T-cell (primary cell): Measurements from ENCODE around the gene NDST3. TPM values are rescaled to one million over a fixed set of nuclear protein-coding genes. Genes with fewer than 3 reads are reported as not detected.

Experiments used
- ATAC-seq, 4 experiments: fragments of 200-7000 bp in 3 of 4; fragments of 150-1000 bp in 1 of 4; cut with Tn5 transposase; replicated peaks in 1 of 4; 1 replicate in 3 of 4; 2 replicates in 1 of 4; pipeline ENCODE4 v1.10.0; 2021; ENCODE audit warnings: moderate library complexity in 3 of 4, mild to moderate bottlenecking in 2 of 4, moderate number of reproducible peaks in 1 of 4
- CTCF ChIA-PET, 2 donors: fragments of 300-600 bp; sonication (Branson Sonifier 250); formaldehyde crosslinking; loops; one replicate each; lab custom pipeline; 2022; ENCODE audit warnings: antibody characterized with exemption in 2 of 2; lab: Charles Lee
- POLR2A ChIA-PET, 2 donors: fragments of 300-600 bp; sonication (Branson Sonifier 250); formaldehyde crosslinking; loops; one replicate each; lab custom pipeline; 2022; ENCODE audit warnings: antibody characterized with exemption in 2 of 2; lab: Charles Lee
- DNase-seq, 35 experiments: peaks; one replicate each; pipeline versions ENCODE4 v3.0.0 to v3.0.0-alpha.2; 2013 to 2023
- H3K27ac ChIP-seq: one replicate; pipeline ENCODE4 v1.5.1; 2013; ENCODE audit warnings: low read length
- H3K27me3 ChIP-seq, 2 experiments: replicated peaks in 1 of 2; 1 replicate in 1 of 2; 2 replicates in 1 of 2; pipeline versions ENCODE4 v1.6.1 to v1.7.0; 2013; ENCODE audit warnings: low read length in 1 of 2, mixed read lengths in 1 of 2; ENCODE audit not compliant: control insufficient read depth in 2 of 2, insufficient read depth in 2 of 2; ENCODE audit errors: extremely low read depth in 1 of 2
- H3K36me3 ChIP-seq, 2 donors: 1 replicate in 1 of 2; 2 replicates in 1 of 2; pipeline versions ENCODE4 v1.6.1 to v1.7.0; 2013; ENCODE audit warnings: low read length in 1 of 2; ENCODE audit not compliant: control insufficient read depth in 2 of 2, insufficient read depth in 1 of 2; ENCODE audit errors: extremely low read depth in 1 of 2
- H3K4me1 ChIP-seq, 2 experiments: 1 replicate in 1 of 2; 2 replicates in 1 of 2; pipeline versions ENCODE4 v1.6.1 to v1.7.0; 2013; ENCODE audit warnings: low read length in 2 of 2, mixed read lengths in 1 of 2; ENCODE audit not compliant: insufficient read depth in 2 of 2, control insufficient read depth in 1 of 2; ENCODE audit errors: extremely low read depth in 1 of 2
- H3K4me3 ChIP-seq, 2 donors: 1 replicate in 1 of 2; 2 replicates in 1 of 2; pipeline versions ENCODE4 v1.5.1 to v1.7.0; 2013; ENCODE audit warnings: mild to moderate bottlenecking in 2 of 2, low read length in 1 of 2, moderate library complexity in 1 of 2; ENCODE audit not compliant: control insufficient read depth in 1 of 2; ENCODE audit errors: extremely low read depth in 1 of 2
- H3K9me3 ChIP-seq: 2 replicates; pipeline ENCODE4 v1.7.0; 2013
- H3K27ac Mint-ChIP-seq, 2 donors: one replicate each; pipeline ENCODE4 v1.8.0; 2020 to 2021; ENCODE audit warnings: mild to moderate bottlenecking in 2 of 2, mixed read lengths in 2 of 2
- H3K27me3 Mint-ChIP-seq, 2 donors: one replicate each; pipeline ENCODE4 v1.8.0; 2021 to 2022; ENCODE audit warnings: mixed read lengths in 2 of 2
- H3K36me3 Mint-ChIP-seq: one replicate; pipeline ENCODE4 v1.8.0; 2021; ENCODE audit warnings: mixed read lengths
- H3K4me1 Mint-ChIP-seq, 3 donors: one replicate each; pipeline ENCODE4 v1.8.0; 2020 to 2022; ENCODE audit warnings: mixed read lengths in 3 of 3, mild to moderate bottlenecking in 1 of 3
- H3K4me3 Mint-ChIP-seq, 3 donors: one replicate each; pipeline ENCODE4 v1.8.0; 2020 to 2022; ENCODE audit warnings: mild to moderate bottlenecking in 3 of 3, mixed read lengths in 3 of 3, moderate library complexity in 3 of 3
- H3K9me3 Mint-ChIP-seq, 3 donors: one replicate each; pipeline ENCODE4 v1.8.0; 2020 to 2022; ENCODE audit warnings: mixed read lengths in 3 of 3
- WGBS: methylation state at CpG from one replicate; pipeline ENCODE4 v1.1.5; 2013; ENCODE audit warnings: missing lambda C conversion rate; ENCODE audit not compliant: insufficient coverage; 5-methylcytosine and 5-hydroxymethylcytosine counted together
- total RNA-seq, 35 experiments: library from RNA in 6 of 35; stranded (reverse) in 6 of 35; fragments of 120-200 nt in 1 of 35; gene quantifications; one replicate each; pipeline versions ENCODE4 v1.2.1 to v1.2.4 and lab custom pipeline; 2013 to 2026

Gene NDST3
- total RNA-seq, 5 donors from 2014 or later (not counting 1 experiment from before 2014, with no cell fraction given): not detected

GRCh38 chr4:118221227-118221800 is 187.0 kb downstream of the NDST3 start:
- Mint-ChIP-seq H3K27ac (no peak overlapping the region), H3K9me3 (no peaks in the 10 kb centered on the region), H3K4me1 (no peaks in the 10 kb centered on the region), H3K4me3 (no peak overlapping the region), H3K36me3 (no peaks in the 10 kb centered on the region), H3K27me3 (peaks cover 0 to 5% of the 10 kb centered on the region in 2 donors)
- ChIA-PET CTCF (no interaction called here), POLR2A (no interaction called here)
- no CpG with 5 or more reads among the region's 2 CpGs for WGBS
- no peak for ATAC-seq
- no peak overlapping the region for H3K27ac ChIP-seq
- H3K27me3 ChIP-seq: no peaks in the 10 kb centered on the region
- H3K9me3 ChIP-seq: no peaks in the 10 kb centered on the region
- no peak for DNase-seq
- H3K4me3 ChIP-seq: no peak overlapping the region
- no peaks in the 10 kb centered on the region for H3K36me3 ChIP-seq
- peaks cover 0 to 10% of the 10 kb centered on the region in 2 experiments for H3K4me1 ChIP-seq

GRCh38 chr4:118224243-118224829 is 190.1 kb downstream of the NDST3 start:
- peak in 1 of 35 experiments; percentile 44 for DNase-seq
- Histone ChIP-seq H3K27ac (no peak overlapping the region), H3K27me3 (no peaks in the 10 kb centered on the region), H3K4me1 (peaks cover 0 to 10% of the 10 kb centered on the region in 2 experiments), H3K36me3 (no peaks in the 10 kb centered on the region), H3K4me3 (no peak overlapping the region), H3K9me3 (no peaks in the 10 kb centered on the region)
- ATAC-seq: no peak
- Mint-ChIP-seq H3K36me3 (no peaks in the 10 kb centered on the region), H3K27ac (no peak overlapping the region), H3K27me3 (peaks cover 0 to 5% of the 10 kb centered on the region in 2 donors), H3K9me3 (no peaks in the 10 kb centered on the region), H3K4me1 (no peaks in the 10 kb centered on the region), H3K4me3 (no peak overlapping the region)
- WGBS: 40% methylated on average over 1 of the region's 3 CpGs
- POLR2A ChIA-PET: no interaction called here
- CTCF ChIA-PET: interaction anchor here (1.4 to 2.8 kb wide), 6 partner anchors 9 to 43 kb away, joined by 4 to 16 read pairs (median 6); no protein-coding TSS in a partner anchor

- H3K4me1 ChIP-seq: peaks cover 0 to 10% of the 10 kb centered on the region in 2 experiments
- DNase-seq (no peak), ATAC-seq (no peak)
- no peak overlapping the region for H3K4me3 ChIP-seq
- H3K27me3 ChIP-seq: no peaks in the 10 kb centered on the region
- H3K27me3 Mint-ChIP-seq: peaks cover 0 to 5% of the 10 kb centered on the region in 2 donors
- no peak overlapping the region for H3K27ac ChIP-seq
- no peak overlapping the region for H3K4me3 Mint-ChIP-seq
- ChIA-PET POLR2A (no interaction called here), CTCF (interaction anchor here in 1 of 2 donors (0.6 to 2.8 kb wide), 5 partner anchors 9 to 254 kb away, joined by 4 to 16 read pairs (median 6); no protein-coding TSS in a partner anchor)
- no peaks in the 10 kb centered on the region for H3K9me3 Mint-ChIP-seq
- no CpG with 5 or more reads among the region's 4 CpGs for WGBS
- H3K36me3 Mint-ChIP-seq: no peaks in the 10 kb centered on the region
- no peaks in the 10 kb centered on the region for H3K36me3 ChIP-seq
- no peaks in the 10 kb centered on the region for H3K4me1 Mint-ChIP-seq
- H3K27ac Mint-ChIP-seq: no peak overlapping the region
- no peaks in the 10 kb centered on the region for H3K9me3 ChIP-seq
Measured at GRCh38 chr4:118225511-118225910, 191.2 kb downstream of the NDST3 start.

GRCh38 chr4:118226311-118227010 is 192.2 kb downstream of the NDST3 start:
- Histone ChIP-seq H3K4me3 (no peak overlapping the region), H3K27ac (no peak overlapping the region), H3K36me3 (no peaks in the 10 kb centered on the region), H3K4me1 (peaks cover 0 to 6% of the 10 kb centered on the region in 2 experiments), H3K27me3 (no peaks in the 10 kb centered on the region), H3K9me3 (no peaks in the 10 kb centered on the region)
- H3K4me1 Mint-ChIP-seq: no peaks in the 10 kb centered on the region
- ChIA-PET POLR2A (interaction anchor here in 1 of 2 donors (0.6 kb wide), 2 partner anchors 15 to 365 kb away, joined by 3 to 7 read pairs; no protein-coding TSS in a partner anchor), CTCF (interaction anchor here in 1 of 2 donors (1.0 to 1.1 kb wide), 2 partner anchors 11 to 14 kb away, joined by 3 to 5 read pairs; no protein-coding TSS in a partner anchor)
- peaks cover 0 to 5% of the 10 kb centered on the region in 2 donors for H3K27me3 Mint-ChIP-seq
- no CpG with 5 or more reads among the region's 7 CpGs for WGBS
- no peak overlapping the region for H3K4me3 Mint-ChIP-seq
- no peaks in the 10 kb centered on the region for H3K9me3 Mint-ChIP-seq
- no peaks in the 10 kb centered on the region for H3K36me3 Mint-ChIP-seq
- no peak for ATAC-seq
- DNase-seq: no peak
- H3K27ac Mint-ChIP-seq: no peak overlapping the region

- H3K36me3 Mint-ChIP-seq: no peaks in the 10 kb centered on the region
- no peak overlapping the region for H3K4me3 Mint-ChIP-seq
- H3K27ac Mint-ChIP-seq: no peak overlapping the region
- ATAC-seq: no peak
- Histone ChIP-seq H3K4me3 (no peak overlapping the region), H3K4me1 (no peaks in the 10 kb centered on the region), H3K9me3 (no peaks in the 10 kb centered on the region), H3K36me3 (no peaks in the 10 kb centered on the region), H3K27ac (no peak overlapping the region), H3K27me3 (peaks cover 0 to 6% of the 10 kb centered on the region in 2 experiments)
- ChIA-PET POLR2A (interaction anchor here in 1 of 2 donors (0.7 kb wide), 1 partner anchor 28 kb away, joined by 3 read pairs; no protein-coding TSS in a partner anchor), CTCF (interaction anchor here (0.6 to 3.1 kb wide), 2 partner anchors 11 to 1389 kb away, joined by 3 to 10 read pairs; no protein-coding TSS in a partner anchor)
- H3K27me3 Mint-ChIP-seq: peaks cover 0 to 4% of the 10 kb centered on the region in 2 donors
- 100% methylated on average over 1 of the region's 1 CpG for WGBS
- no peak for DNase-seq
- no peaks in the 10 kb centered on the region for H3K4me1 Mint-ChIP-seq
- H3K9me3 Mint-ChIP-seq: no peaks in the 10 kb centered on the region
Measured at GRCh38 chr4:118235566-118236120, 201.4 kb downstream of the NDST3 start.

- POLR2A ChIA-PET: no interaction called here
- ATAC-seq: no peak
- no peak overlapping the region for H3K27ac Mint-ChIP-seq
- Histone ChIP-seq H3K36me3 (no peaks in the 10 kb centered on the region), H3K4me3 (no peak overlapping the region), H3K4me1 (no peaks in the 10 kb centered on the region), H3K27me3 (peaks cover 0 to 6% of the 10 kb centered on the region in 2 experiments), H3K27ac (no peak overlapping the region), H3K9me3 (no peaks in the 10 kb centered on the region)
- DNase-seq: no peak
- no peaks in the 10 kb centered on the region for H3K9me3 Mint-ChIP-seq
- H3K27me3 Mint-ChIP-seq: no peaks in the 10 kb centered on the region
- H3K36me3 Mint-ChIP-seq: no peaks in the 10 kb centered on the region
- H3K4me3 Mint-ChIP-seq: no peak overlapping the region
- CTCF ChIA-PET: interaction anchor here in 1 of 2 donors (0.7 to 0.9 kb wide), 2 partner anchors 11 to 88 kb away, joined by 3 to 5 read pairs; no protein-coding TSS in a partner anchor
- no CpG with 5 or more reads among the region's 2 CpGs for WGBS
- H3K4me1 Mint-ChIP-seq: no peaks in the 10 kb centered on the region
Measured at GRCh38 chr4:118237531-118237930, 203.2 kb downstream of the NDST3 start.
